K562 (cell line): ENCODE results near the gene PRDM12.

Experiments
- CEBPB ChIP-seq: fragments of 450-650 bp; IDR thresholded peaks from 2 replicates; pipeline ENCODE4 v1.6.1; 2016; ENCODE audit warnings: missing genetic modification characterization, missing compliant biosample characterization
- CHCHD3 ChIP-seq: fragments of 250-450 bp; sonication (Bioruptor Pico); IDR thresholded peaks from 2 replicates; pipeline ENCODE4 v2.1.2; 2022; ENCODE audit warnings: mild to moderate bottlenecking
- CTCF ChIP-seq, 3 experiments: IDR thresholded peaks in 2 of 3; conservative IDR thresholded peaks in 1 of 3; 2 replicates each; pipeline ENCODE4 v1.5.1; 2011 to 2012; ENCODE audit warnings: low read length in 3 of 3, mild to moderate bottlenecking in 3 of 3, control low read depth in 2 of 3, improper control_type of control experiment in 1 of 3, inconsistent platforms in 1 of 3, low read depth in 1 of 3, mixed read lengths in 1 of 3, moderate library complexity in 1 of 3; ENCODE audit not compliant: insufficient read depth in 2 of 3
- ELF1 ChIP-seq: fragments of 200-800 bp; sonication (Bioruptor generic); IDR thresholded peaks from 2 replicates; pipeline ENCODE4 v1.6.1; 2016; ENCODE audit warnings: missing genetic modification characterization, missing compliant biosample characterization
- EZH2 ChIP-seq: IDR thresholded peaks from 2 replicates; pipeline ENCODE4 v1.6.1; 2012; ENCODE audit warnings: low read depth, mild to moderate bottlenecking, inconsistent platforms, low read length, borderline replicate concordance
- FOXJ3 ChIP-seq: sonication (generic); formaldehyde crosslinking; IDR thresholded peaks from 2 replicates; pipeline ENCODE4 v1.4.0; 2020; ENCODE audit warnings: mild to moderate bottlenecking, missing genetic modification reagents
- FOXK1 ChIP-seq: sonication (generic); formaldehyde crosslinking; IDR thresholded peaks from 2 replicates; pipeline ENCODE4 v1.8.0; 2022; ENCODE audit warnings: missing genetic modification reagents, mild to moderate bottlenecking, borderline replicate concordance
- MYBL2 ChIP-seq, 2 experiments: fragments of 450-650 bp in 1 of 2; sonication (generic) in 1 of 2; formaldehyde crosslinking in 1 of 2; IDR thresholded peaks; 2 replicates each; pipeline versions ENCODE4 v1.6.1 to v1.8.1; 2017 to 2022; ENCODE audit warnings: borderline replicate concordance in 1 of 2, inconsistent platforms in 1 of 2, low read depth in 1 of 2, mild to moderate bottlenecking in 1 of 2, missing genetic modification reagents in 1 of 2, moderate library complexity in 1 of 2
- NFXL1 ChIP-seq: fragments of 450-650 bp; formaldehyde crosslinking; IDR thresholded peaks from 2 replicates; pipeline ENCODE4 v1.4.0; 2021; ENCODE audit warnings: mild to moderate bottlenecking
- POLR2A ChIP-seq: fragments of 450-650 bp; conservative IDR thresholded peaks from 2 replicates; pipeline ENCODE4 v1.6.1; 2016
- PRDM10 ChIP-seq: fragments of 450-650 bp; IDR thresholded peaks from 2 replicates; pipeline ENCODE4 v1.6.1; 2018; ENCODE audit not compliant: partially characterized antibody
- SAFB2 ChIP-seq: fragments of 200-400 bp; formaldehyde crosslinking; IDR thresholded peaks from 2 replicates; pipeline ENCODE4 v1.6.1; 2018; ENCODE audit warnings: borderline replicate concordance, low read length, low read depth, moderate library complexity; ENCODE audit not compliant: severe bottlenecking
- ZBTB1 ChIP-seq: sonication (generic); formaldehyde crosslinking; IDR thresholded peaks from 2 replicates; pipeline ENCODE4 v1.8.1; 2023; ENCODE audit warnings: missing genetic modification reagents, low read depth, mild to moderate bottlenecking, borderline replicate concordance
- ZNF318 ChIP-seq, 2 experiments: fragments of 450-650 bp; IDR thresholded peaks; 2 replicates each; pipeline ENCODE4 v1.6.1; 2016; ENCODE audit warnings: mild to moderate bottlenecking in 2 of 2, borderline replicate concordance in 1 of 2, low read depth in 1 of 2, moderate library complexity in 1 of 2

GRCh38 chr9:130660683-130661450 lies 3.5 kb upstream of the PRDM12 start:
- no peak for TF ChIP-seq FOXJ3 (CRISPR knock-in tag)
- no peak for TF ChIP-seq CHCHD3 (CRISPR knock-in tag)
- TF ChIP-seq ZNF318 (IDR thresholded peaks at IDR 0.05; ENCODE audit: borderline replicate concordance in 1 of 2, low read depth in 1 of 2): no peak
- TF ChIP-seq SAFB2: no peak
- no peak for TF ChIP-seq EZH2
- no peak for TF ChIP-seq PRDM10
- TF ChIP-seq POLR2A: no peak
- no peak for TF ChIP-seq NFXL1 (CRISPR knock-in tag)
- TF ChIP-seq ELF1 (tag): no peak
- no peak for TF ChIP-seq ZBTB1 (CRISPR knock-in tag)
- no peak for TF ChIP-seq CTCF (IDR thresholded peaks at IDR 0.05 in 2 of 3, conservative IDR thresholded peaks at IDR 0.05 in 1 of 3; ENCODE audit: insufficient read depth in 2 of 3, low read depth in 1 of 3, low read length in 3 of 3)
- TF ChIP-seq FOXK1: no peak
- no peak for TF ChIP-seq MYBL2 (IDR thresholded peaks at IDR 0.05; ENCODE audit: low read depth)
- no peak for TF ChIP-seq MYBL2 (CRISPR knock-in tag; IDR thresholded peaks at IDR 0.05; ENCODE audit: borderline replicate concordance)
- no peak for TF ChIP-seq CEBPB (tag)
